ENCODE results near the gene XBP1. TPM values are rescaled to one million over a fixed set of nuclear protein-coding genes. Genes with fewer than 3 reads are reported as not detected.

Gene XBP1
- total and polyA plus RNA-seq, 2 of the 13 experiments (the other 11 are each of a cell fraction or from before 2014, with no cell fraction given) = 416 to 427 TPM

GRCh38 chr22:28800308-28801041 lies at the start of gene XBP1 (continued):
- TF ChIP-seq PBX3 (CRISPR knock-in tag; IDR thresholded peaks at IDR 0.05; ENCODE audit: borderline replicate concordance) = no peak
- no peak for TF ChIP-seq ZMYM2 (CRISPR knock-in tag; IDR thresholded peaks at IDR 0.05)
- TF ChIP-seq ZNF562 (CRISPR knock-in tag; IDR thresholded peaks at IDR 0.05; ENCODE audit: borderline replicate concordance) = no peak; the same call in 1 of the 2 replicates
- peak; percentile 68; the same call in 1 of the 2 replicates for TF ChIP-seq ZNF790 (CRISPR knock-in tag; IDR thresholded peaks at IDR 0.05; ENCODE audit: borderline replicate concordance)
- 0 out of 2 replicates have a peak, but pooled peaks have one; percentile 37 for TF ChIP-seq ZNF703 (CRISPR knock-in tag; IDR thresholded peaks at IDR 0.05; ENCODE audit: borderline replicate concordance)
- peak; percentile 48 for TF ChIP-seq TEAD3 (CRISPR knock-in tag; optimal IDR thresholded peaks at IDR 0.05; ENCODE audit: borderline replicate concordance)
- no peak for TF ChIP-seq ZBTB49 (CRISPR knock-in tag; IDR thresholded peaks at IDR 0.05; ENCODE audit: borderline replicate concordance)
- no peak for TF ChIP-seq U2AF2 (IDR thresholded peaks at IDR 0.05; ENCODE audit: low read depth, low read length)
- no peak for TF ChIP-seq ATF1 (CRISPR knock-in tag; IDR thresholded peaks at IDR 0.05)
- TF ChIP-seq MIER2 (CRISPR knock-in tag; IDR thresholded peaks at IDR 0.05) = no peak
- TF ChIP-seq FOXP1 (IDR thresholded peaks at IDR 0.05) = no peak
- no peak for TF ChIP-seq FOXP1 (CRISPR knock-in tag; IDR thresholded peaks at IDR 0.05)
- TF ChIP-seq ZNF329 (CRISPR knock-in tag; IDR thresholded peaks at IDR 0.05; ENCODE audit: low read depth) = peak; percentile 55; the same call in 1 of the 2 replicates
- peak; percentile 77; the same call in 1 of the 2 replicates for TF ChIP-seq ZNF776 (CRISPR knock-in tag; IDR thresholded peaks at IDR 0.05)
- no peak for TF ChIP-seq NFE2L1 (CRISPR knock-in tag; IDR thresholded peaks at IDR 0.05; ENCODE audit: borderline replicate concordance)
- TF ChIP-seq TP53 (CRISPR knock-in tag; conservative IDR thresholded peaks at IDR 0.05) = no peak
- TF ChIP-seq HMGXB4 (CRISPR knock-in tag; IDR thresholded peaks at IDR 0.05; ENCODE audit: borderline replicate concordance in 1 of 2, low read depth in 1 of 2) = peak; percentile 56 to 76; a peak in 3 of 4 replicates
- peak; percentile 89 for TF ChIP-seq SMAD1 (CRISPR knock-in tag; IDR thresholded peaks at IDR 0.05; ENCODE audit: borderline replicate concordance, low read depth)
- no peak for TF ChIP-seq DPF2 (CRISPR knock-in tag; IDR thresholded peaks at IDR 0.05; ENCODE audit: borderline replicate concordance, low read depth)
- TF ChIP-seq ZBTB42 (CRISPR knock-in tag; IDR thresholded peaks at IDR 0.05) = 0 out of 2 replicates have a peak, but pooled peaks have one; percentile 25
- no peak for TF ChIP-seq ZBTB33 (CRISPR knock-in tag; IDR thresholded peaks at IDR 0.05)
- TF ChIP-seq ATAD3A (CRISPR knock-in tag; IDR thresholded peaks at IDR 0.05) = no peak
- no peak for TF ChIP-seq FIP1L1 (IDR thresholded peaks at IDR 0.05; ENCODE audit: borderline replicate concordance, insufficient read depth, low read depth, low read length)

Data from HepG2 (cell line).